Stomach (tissue), 4 donors: ENCODE data around the gene FREM1.

Source experiments
- CTCF ChIP-seq, 7 experiments: fragments of 450-650 bp in 4 of 7; fragments of 200-600 bp in 3 of 7; sonication (generic) in 3 of 7; IDR thresholded peaks; one replicate each; pipeline ENCODE4 v1.5.1; 2016 to 2019; ENCODE audit warnings: antibody characterized with exemption in 7 of 7, control low read depth in 2 of 7, mild to moderate bottlenecking in 1 of 7
- EP300 ChIP-seq: sonication (generic); formaldehyde crosslinking; IDR thresholded peaks from one replicate; pipeline ENCODE4 v1.6.1; 2017; ENCODE audit warnings: antibody characterized with exemption
- POLR2A ChIP-seq, 4 donors: fragments of 450-650 bp; IDR thresholded peaks; one replicate each; pipeline ENCODE4 v1.6.1; 2016; ENCODE audit warnings: antibody characterized with exemption in 4 of 4, control low read depth in 2 of 4, mild to moderate bottlenecking in 1 of 4, moderate library complexity in 1 of 4
- POLR2AphosphoS5 ChIP-seq, 3 donors: sonication (generic); formaldehyde crosslinking; IDR thresholded peaks; one replicate each; pipeline ENCODE4 v1.6.1; 2016; ENCODE audit warnings: antibody characterized with exemption in 3 of 3

- TF ChIP-seq CTCF (IDR thresholded peaks at IDR 0.05) (no peak), POLR2A (IDR thresholded peaks at IDR 0.05) (no peak), POLR2AphosphoS5 (IDR thresholded peaks at IDR 0.05) (no peak), EP300 (no peak)
These were observed 2.9 kb downstream of the FREM1 start for GRCh38 chr9:14907360-14907685.
